B cell (primary cell): Measurements from ENCODE around the gene GABRR3.

Experiments used
- CTCF ChIP-seq: fragments of 200-600 bp; IDR thresholded peaks from one replicate; pipeline ENCODE4 v1.8.0; 2022; ENCODE audit warnings: antibody characterized with exemption, mild to moderate bottlenecking
- EZH2 ChIP-seq: IDR thresholded peaks from 2 replicates; pipeline ENCODE4 v1.6.1; 2012; ENCODE audit warnings: borderline replicate concordance, low read depth, mild to moderate bottlenecking, moderate library complexity, low read length; ENCODE audit not compliant: insufficient read depth, poor library complexity, severe bottlenecking

- TF ChIP-seq CTCF (no peak), EZH2 (no peak)
These were observed 43.8 kb downstream of the GABRR3 start for GRCh38 chr3:97991293-97991682.
